OCI-LY3 (cell line): ENCODE results near the gene CTRB2.

ENCODE experiments used
- H2AFZ ChIP-seq: fragments of 200-600, 300-600 bp; shearing (Covaris generic); 2 replicates; pipeline ENCODE4 v1.6.0; 2014; ENCODE audit warnings: antibody characterized with exemption, low read depth, low read length
- H3K27ac ChIP-seq: fragments of 200-600, 300-600 bp; sonication (generic); 2 replicates; pipeline ENCODE4 v1.5.1; 2014; ENCODE audit warnings: mild to moderate bottlenecking, low read length, moderate library complexity, mixed read lengths
- H3K27me3 ChIP-seq: fragments of 200-600, 300-600 bp; sonication (generic); 2 replicates; pipeline ENCODE4 v1.6.1; 2014; ENCODE audit warnings: low read depth, low read length, mixed read lengths
- H3K36me3 ChIP-seq: fragments of 200-600, 300-600 bp; sonication (generic); replicated peaks from 2 replicates; pipeline ENCODE3; 2014; ENCODE audit warnings: low read depth, low read length, mixed read lengths
- H3K4me1 ChIP-seq: fragments of 300-600, 200-600 bp; sonication (generic); 2 replicates; pipeline ENCODE4 v1.6.1; 2014; ENCODE audit warnings: low read length, mixed read lengths
- H3K4me2 ChIP-seq: fragments of 200-600, 300-600 bp; sonication (generic); 2 replicates; pipeline ENCODE4 v1.6.1; 2014; ENCODE audit warnings: low read length, mixed read lengths
- H3K4me3 ChIP-seq: fragments of 300-600, 200-600 bp; sonication (generic); 2 replicates; pipeline ENCODE4 v1.5.1; 2014; ENCODE audit warnings: antibody characterized with exemption, mild to moderate bottlenecking, low read length, moderate library complexity
- H3K79me2 ChIP-seq: fragments of 300-600, 200-600 bp; shearing (Covaris generic); 2 replicates; pipeline ENCODE4 v1.6.1; 2014; ENCODE audit warnings: mild to moderate bottlenecking, low read length, mixed read lengths
- H3K9ac ChIP-seq: fragments of 300-600, 200-600 bp; shearing (Covaris generic); 2 replicates; pipeline ENCODE4 v1.6.0; 2014; ENCODE audit warnings: mild to moderate bottlenecking, low read length, moderate library complexity
- H3K9me3 ChIP-seq: fragments of 200-600, 300-600 bp; shearing (Covaris generic); 2 replicates; pipeline ENCODE4 v1.6.1; 2014; ENCODE audit warnings: low read length, mixed read lengths; ENCODE audit not compliant: insufficient read depth
- H4K20me1 ChIP-seq: fragments of 200-600, 300-600 bp; sonication (generic); 2 replicates; pipeline ENCODE4 v1.6.1; 2016; ENCODE audit warnings: low read length, mixed read lengths; ENCODE audit not compliant: insufficient read depth
- CTCF ChIP-seq: fragments of 200-600, 300-600 bp; sonication (generic); IDR thresholded peaks from 2 replicates; pipeline ENCODE4 v1.5.1; 2014; ENCODE audit warnings: antibody characterized with exemption, low read length, low read depth
- EZH2phosphoT487 ChIP-seq: fragments of 200-600 bp; shearing (Covaris generic); IDR thresholded peaks from 2 replicates; pipeline ENCODE4 v1.6.1; 2018; ENCODE audit warnings: antibody characterized with exemption, mixed run types, low read depth

CTRB2 gene

GRCh38 chr16:75193730-75194444 lies 13.1 kb downstream of the CTRB2 start:
- Histone ChIP-seq H3K9me3 (no peaks in the 10 kb centered on the region), H3K27ac (no peak overlapping the region), H3K36me3 (no peaks in the 10 kb centered on the region), H3K4me3 (no peak overlapping the region), H3K79me2 (no peaks in the 10 kb centered on the region), H4K20me1 (no peaks in the 10 kb centered on the region), H3K4me2 (no peak overlapping the region), H2AFZ (no peak overlapping the region), H3K27me3 (peaks cover 67% of the 10 kb centered on the region), H3K4me1 (no peaks in the 10 kb centered on the region), H3K9ac (no peak overlapping the region)
- no peak for TF ChIP-seq EZH2phosphoT487
- TF ChIP-seq CTCF = no peak

- no peaks in the 10 kb centered on the region for H3K4me1 ChIP-seq
- H3K27ac ChIP-seq = no peak overlapping the region
- H3K4me3 ChIP-seq = no peak overlapping the region
- no peak overlapping the region for H2AFZ ChIP-seq
- peaks cover 69% of the 10 kb centered on the region for H3K27me3 ChIP-seq
- no peaks in the 10 kb centered on the region for H3K36me3 ChIP-seq
- H3K79me2 ChIP-seq = no peaks in the 10 kb centered on the region
- TF ChIP-seq EZH2phosphoT487 = no peak
- TF ChIP-seq CTCF = no peak
- no peak overlapping the region for H3K4me2 ChIP-seq
- no peaks in the 10 kb centered on the region for H4K20me1 ChIP-seq
- H3K9me3 ChIP-seq = no peaks in the 10 kb centered on the region
- no peak overlapping the region for H3K9ac ChIP-seq
Measured at GRCh38 chr16:75193265-75193650, 13.7 kb downstream of the CTRB2 start.

GRCh38 chr16:75192606-75193264 lies 14.2 kb downstream of the CTRB2 start:
- Histone ChIP-seq H3K27me3 (peaks cover 64% of the 10 kb centered on the region), H4K20me1 (no peaks in the 10 kb centered on the region), H3K4me1 (no peaks in the 10 kb centered on the region), H3K9ac (no peak overlapping the region), H3K4me3 (no peak overlapping the region), H2AFZ (no peak overlapping the region), H3K79me2 (no peaks in the 10 kb centered on the region), H3K4me2 (no peak overlapping the region), H3K27ac (no peak overlapping the region), H3K9me3 (no peaks in the 10 kb centered on the region), H3K36me3 (no peaks in the 10 kb centered on the region)
- TF ChIP-seq EZH2phosphoT487 = no peak
- no peak for TF ChIP-seq CTCF

GRCh38 chr16:75189638-75190245 lies 17.2 kb downstream of the CTRB2 start:
- Histone ChIP-seq H3K9me3 (no peaks in the 10 kb centered on the region; the same call in 1 of the 2 replicates), H3K27me3 (peaks cover 36% of the 10 kb centered on the region; the same call in 1 of the 2 replicates), H3K4me2 (no peak overlapping the region), H3K4me1 (no peaks in the 10 kb centered on the region), H3K27ac (no peak overlapping the region), H3K36me3 (no peaks in the 10 kb centered on the region), H3K4me3 (no peak overlapping the region), H3K79me2 (no peaks in the 10 kb centered on the region), H3K9ac (no peak overlapping the region), H2AFZ (no peak overlapping the region), H4K20me1 (no peaks in the 10 kb centered on the region)
- TF ChIP-seq CTCF = no peak
- no peak for TF ChIP-seq EZH2phosphoT487
